Gastrocnemius medialis (tissue), 4 donors: ENCODE measurements around the gene THAP2.

ENCODE experiments used
- CTCF ChIP-seq, 5 experiments: fragments of 450-650 bp in 3 of 5; fragments of 200-600 bp in 2 of 5; sonication (generic) in 2 of 5; IDR thresholded peaks in 4 of 5; conservative IDR thresholded peaks in 1 of 5; 1 replicate in 4 of 5; 2 replicates in 1 of 5; pipeline ENCODE4 v1.5.1; 2016 to 2019; ENCODE audit warnings: antibody characterized with exemption in 5 of 5, mild to moderate bottlenecking in 3 of 5, moderate library complexity in 3 of 5
- POLR2A ChIP-seq, 2 donors: fragments of 450-650 bp; IDR thresholded peaks; one replicate each; pipeline ENCODE4 v1.6.1; 2017; ENCODE audit warnings: antibody characterized with exemption in 2 of 2, mild to moderate bottlenecking in 2 of 2, moderate library complexity in 2 of 2

GRCh38 chr12:71702590-71702989, 38.5 kb downstream of the THAP2 start:
- TF ChIP-seq CTCF (IDR thresholded peaks at IDR 0.05 in 4 of 5, conservative IDR thresholded peaks at IDR 0.05 in 1 of 5), result no peak
- no peak for TF ChIP-seq POLR2A (IDR thresholded peaks at IDR 0.05)
